Fibroblast of mammary gland (primary cell): ENCODE data around the gene UACA.
"Not testable (repeated sequence)": the region's sequence is repeated elsewhere in the genome, so short reads cannot be mapped to it uniquely, and the experiment has no call there.

Experiments used
- DNase-seq: peaks from one replicate; pipeline ENCODE4 v3.0.0-alpha.2; 2010; ENCODE audit warnings: low read depth
- H3K4me3 ChIP-seq: 2 replicates; pipeline ENCODE4 v1.5.1; 2011; ENCODE audit warnings: low read depth, mild to moderate bottlenecking, low read length, moderate library complexity; ENCODE audit not compliant: control insufficient read depth
- TF ChIP-seq, protein P1 (sequence below): conservative IDR thresholded peaks from 2 replicates; pipeline ENCODE4 v1.5.1; 2011; ENCODE audit warnings: low read depth, low read length, inconsistent platforms; ENCODE audit not compliant: control insufficient read depth, insufficient read depth

Gene UACA

GRCh38 chr15:70741107-70741531 lies 22.2 kb downstream of the UACA start:
- DNase-seq, result peak; percentile 93
- TF ChIP-seq, protein P1, sequence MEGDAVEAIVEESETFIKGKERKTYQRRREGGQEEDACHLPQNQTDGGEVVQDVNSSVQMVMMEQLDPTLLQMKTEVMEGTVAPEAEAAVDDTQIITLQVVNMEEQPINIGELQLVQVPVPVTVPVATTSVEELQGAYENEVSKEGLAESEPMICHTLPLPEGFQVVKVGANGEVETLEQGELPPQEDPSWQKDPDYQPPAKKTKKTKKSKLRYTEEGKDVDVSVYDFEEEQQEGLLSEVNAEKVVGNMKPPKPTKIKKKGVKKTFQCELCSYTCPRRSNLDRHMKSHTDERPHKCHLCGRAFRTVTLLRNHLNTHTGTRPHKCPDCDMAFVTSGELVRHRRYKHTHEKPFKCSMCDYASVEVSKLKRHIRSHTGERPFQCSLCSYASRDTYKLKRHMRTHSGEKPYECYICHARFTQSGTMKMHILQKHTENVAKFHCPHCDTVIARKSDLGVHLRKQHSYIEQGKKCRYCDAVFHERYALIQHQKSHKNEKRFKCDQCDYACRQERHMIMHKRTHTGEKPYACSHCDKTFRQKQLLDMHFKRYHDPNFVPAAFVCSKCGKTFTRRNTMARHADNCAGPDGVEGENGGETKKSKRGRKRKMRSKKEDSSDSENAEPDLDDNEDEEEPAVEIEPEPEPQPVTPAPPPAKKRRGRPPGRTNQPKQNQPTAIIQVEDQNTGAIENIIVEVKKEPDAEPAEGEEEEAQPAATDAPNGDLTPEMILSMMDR, result no peak
- H3K4me3 ChIP-seq, result no peak overlapping the region

GRCh38 chr15:70735040-70735439 lies 28.3 kb downstream of the UACA start:
- DNase-seq, H3K4me3 ChIP-seq: not testable (repeated sequence)

GRCh38 chr15:70729164-70729563 lies 34.2 kb downstream of the UACA start:
- no peak overlapping the region for H3K4me3 ChIP-seq
- DNase-seq, result no peak
- TF ChIP-seq, protein P1, result no peak

DNA sequence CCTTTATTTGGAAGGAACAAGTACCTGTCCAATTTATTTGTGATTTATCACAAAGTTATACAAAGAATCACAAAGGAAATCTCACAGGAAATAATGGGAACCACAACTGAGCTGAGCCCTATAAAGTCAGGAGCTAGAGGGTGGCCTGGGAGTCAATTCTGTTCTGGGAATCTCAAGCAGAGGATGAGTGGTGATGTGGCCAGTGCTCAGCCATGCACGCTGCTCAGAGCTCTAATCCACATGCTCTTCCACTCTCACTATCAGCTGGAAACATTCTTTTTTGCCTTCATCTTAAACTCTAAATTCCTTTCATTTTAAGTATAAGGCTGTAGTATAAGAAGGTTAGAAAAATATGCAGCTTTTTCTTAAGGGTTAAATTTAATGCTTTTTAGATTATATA lies 36.6 kb downstream of the UACA start:
- peak; percentile 57 for DNase-seq
- H3K4me3 ChIP-seq, result no peak overlapping the region
- TF ChIP-seq, protein P1, result no peak

DNA sequence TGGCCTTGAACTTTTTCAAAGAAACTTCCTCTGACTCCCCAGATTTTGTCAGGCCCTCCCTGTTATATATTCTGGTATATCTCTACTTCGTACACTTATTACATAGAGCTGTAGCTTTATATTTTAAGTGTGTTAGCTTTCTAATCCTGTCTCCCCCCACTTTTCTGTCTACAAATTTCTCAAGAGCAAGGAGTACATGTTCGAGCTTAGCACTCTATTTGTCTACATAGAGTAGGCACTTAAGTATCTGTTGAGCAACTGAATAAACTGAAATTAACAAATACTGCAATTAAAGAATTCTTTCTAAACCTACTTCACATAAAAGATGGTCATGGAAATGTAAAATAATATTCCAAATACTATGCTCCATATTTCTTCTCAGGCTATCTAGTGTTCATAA lies 39.4 kb downstream of the UACA start:
- TF ChIP-seq, protein P1, result no peak
- DNase-seq, result no peak
- no peak overlapping the region for H3K4me3 ChIP-seq

DNA sequence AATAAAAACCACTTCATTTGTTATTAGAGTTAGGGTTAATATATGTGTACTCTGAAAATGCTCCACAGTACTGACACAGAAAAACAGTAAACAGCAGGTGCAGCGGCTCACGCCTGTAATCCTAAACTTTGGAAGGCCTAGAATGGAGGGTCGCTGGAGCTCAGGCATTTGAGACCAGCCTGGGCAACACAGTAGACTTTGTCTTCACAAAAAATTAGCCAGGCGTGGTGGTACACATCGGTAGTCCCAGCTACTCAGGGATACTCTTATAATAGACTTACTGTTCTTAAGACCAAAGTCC lies 40.3 kb downstream of the UACA start:
- DNase-seq, result no peak
- H3K4me3 ChIP-seq, result no peak overlapping the region
- TF ChIP-seq, protein P1, result no peak

DNA sequence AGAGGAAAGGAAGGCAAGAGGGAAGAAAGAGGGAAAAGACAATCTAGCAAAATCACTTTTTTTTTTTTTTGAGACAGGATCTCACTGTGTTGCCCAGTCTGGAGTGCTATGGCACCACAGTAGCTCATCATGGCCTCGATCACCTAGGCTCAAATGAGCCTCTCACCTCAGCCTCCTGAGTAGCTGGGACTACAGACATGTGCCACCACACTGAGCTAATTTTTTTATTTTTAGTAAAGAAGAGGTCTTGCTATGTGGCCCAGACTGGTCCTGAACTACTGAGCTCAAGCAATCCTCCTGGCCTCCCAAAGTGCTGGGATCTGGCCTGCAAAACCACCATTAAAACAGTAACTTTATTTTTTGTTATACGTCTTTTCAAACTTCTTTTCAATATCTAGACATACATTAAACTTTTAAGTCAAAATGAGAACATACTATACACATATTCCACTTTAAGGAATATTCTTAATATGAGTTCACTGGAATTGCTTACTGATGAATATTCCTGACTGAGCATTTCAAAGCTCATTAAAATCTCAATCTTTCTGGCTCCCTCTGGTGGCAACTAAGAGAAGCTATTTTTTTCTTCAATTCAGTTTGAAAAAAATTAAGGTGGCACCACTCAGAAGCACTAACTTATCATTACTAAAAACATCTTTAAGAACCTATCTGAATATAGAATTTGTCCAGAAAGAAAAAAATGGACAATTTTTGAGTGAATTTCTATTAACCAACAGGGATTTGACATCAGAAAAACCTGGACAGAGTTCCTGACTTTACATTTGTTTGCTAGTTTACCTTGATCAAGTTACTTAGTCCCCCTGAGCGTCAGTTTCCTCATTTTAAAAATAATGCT lies 40.9 kb downstream of the UACA start:
- TF ChIP-seq, protein P1, result peak; percentile 67
- H3K4me3 ChIP-seq, result no peak overlapping the region
- DNase-seq, result peak; percentile 71
